CD4-positive, alpha-beta T cell treated with Interleukin-6 for 4 hours (primary cell): Measurements from ENCODE around the gene XPOT.
"Not testable (repeated sequence)": the region's sequence is repeated elsewhere in the genome, so short reads cannot be mapped to it uniquely, and the experiment has no call there.

ENCODE experiments used
- DNase-seq: peaks from one replicate; pipeline ENCODE4 v3.0.0-alpha.2; 2020; ENCODE audit warnings: mixed read lengths

The XPOT gene, protein sequence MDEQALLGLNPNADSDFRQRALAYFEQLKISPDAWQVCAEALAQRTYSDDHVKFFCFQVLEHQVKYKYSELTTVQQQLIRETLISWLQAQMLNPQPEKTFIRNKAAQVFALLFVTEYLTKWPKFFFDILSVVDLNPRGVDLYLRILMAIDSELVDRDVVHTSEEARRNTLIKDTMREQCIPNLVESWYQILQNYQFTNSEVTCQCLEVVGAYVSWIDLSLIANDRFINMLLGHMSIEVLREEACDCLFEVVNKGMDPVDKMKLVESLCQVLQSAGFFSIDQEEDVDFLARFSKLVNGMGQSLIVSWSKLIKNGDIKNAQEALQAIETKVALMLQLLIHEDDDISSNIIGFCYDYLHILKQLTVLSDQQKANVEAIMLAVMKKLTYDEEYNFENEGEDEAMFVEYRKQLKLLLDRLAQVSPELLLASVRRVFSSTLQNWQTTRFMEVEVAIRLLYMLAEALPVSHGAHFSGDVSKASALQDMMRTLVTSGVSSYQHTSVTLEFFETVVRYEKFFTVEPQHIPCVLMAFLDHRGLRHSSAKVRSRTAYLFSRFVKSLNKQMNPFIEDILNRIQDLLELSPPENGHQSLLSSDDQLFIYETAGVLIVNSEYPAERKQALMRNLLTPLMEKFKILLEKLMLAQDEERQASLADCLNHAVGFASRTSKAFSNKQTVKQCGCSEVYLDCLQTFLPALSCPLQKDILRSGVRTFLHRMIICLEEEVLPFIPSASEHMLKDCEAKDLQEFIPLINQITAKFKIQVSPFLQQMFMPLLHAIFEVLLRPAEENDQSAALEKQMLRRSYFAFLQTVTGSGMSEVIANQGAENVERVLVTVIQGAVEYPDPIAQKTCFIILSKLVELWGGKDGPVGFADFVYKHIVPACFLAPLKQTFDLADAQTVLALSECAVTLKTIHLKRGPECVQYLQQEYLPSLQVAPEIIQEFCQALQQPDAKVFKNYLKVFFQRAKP

DNA sequence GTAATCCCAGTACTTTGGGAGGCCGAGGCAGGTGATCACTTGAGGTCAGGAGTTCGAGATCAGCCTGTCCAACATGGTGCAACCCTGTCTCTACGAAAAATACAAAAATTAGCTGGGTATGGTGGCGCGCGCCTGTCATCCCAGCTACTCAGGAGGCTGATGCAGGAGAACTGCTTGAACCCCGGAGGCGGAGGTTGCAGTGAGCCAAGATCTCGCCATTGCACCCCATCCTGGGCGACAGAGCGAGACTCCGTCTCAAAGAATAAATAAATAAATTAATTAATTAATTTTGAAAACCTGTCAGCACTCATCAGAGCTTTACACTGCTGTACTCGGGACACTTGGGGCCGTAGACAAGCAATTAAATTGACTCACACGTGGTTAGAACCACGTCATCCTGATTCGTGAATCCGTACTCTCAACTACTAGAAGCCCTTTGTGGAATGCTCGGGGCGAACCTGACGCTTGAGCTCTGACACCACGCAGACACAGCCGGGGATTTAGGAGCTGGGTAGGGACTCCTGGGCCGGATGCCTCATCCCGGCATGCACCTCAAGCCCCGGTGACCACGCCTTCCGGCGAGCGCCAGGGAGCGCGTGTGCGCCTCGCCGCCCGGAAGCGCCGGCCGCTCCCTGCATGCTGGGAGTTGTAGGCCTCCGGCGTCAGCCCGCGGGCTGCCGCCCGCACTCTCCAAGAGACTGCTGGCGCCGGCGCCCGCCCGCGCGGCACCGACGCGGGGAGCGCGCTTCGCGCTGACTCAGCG lies at the start of gene XPOT:
XPOT (plus strand) TSS at position 686 of the 763 bp plus-strand sequence. CDS start 5,644 bp downstream, outside the sequence.
- peak; percentile 96 for DNase-seq

DNA sequence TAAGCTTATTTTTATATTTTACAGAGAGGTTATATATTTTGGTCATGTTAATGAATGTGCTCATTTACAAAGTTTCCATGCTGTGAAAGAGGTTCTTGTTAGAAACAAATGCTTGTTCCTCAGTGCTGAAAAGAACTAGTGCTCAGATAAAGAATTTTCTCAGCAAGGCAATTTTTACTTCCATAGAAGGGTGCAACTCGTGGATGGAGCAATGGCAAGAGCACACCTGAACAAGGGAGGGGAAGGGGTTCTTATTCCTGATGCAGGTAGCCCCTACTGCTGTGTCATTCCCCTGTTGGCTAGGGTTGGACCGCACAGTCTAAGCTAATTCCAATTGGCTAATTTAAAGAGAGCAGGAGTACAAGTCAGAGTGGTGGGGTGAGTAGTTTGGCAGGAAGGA lies 48.0 kb upstream of the XPOT start:
- DNase-seq: not testable (repeated sequence)

DNA sequence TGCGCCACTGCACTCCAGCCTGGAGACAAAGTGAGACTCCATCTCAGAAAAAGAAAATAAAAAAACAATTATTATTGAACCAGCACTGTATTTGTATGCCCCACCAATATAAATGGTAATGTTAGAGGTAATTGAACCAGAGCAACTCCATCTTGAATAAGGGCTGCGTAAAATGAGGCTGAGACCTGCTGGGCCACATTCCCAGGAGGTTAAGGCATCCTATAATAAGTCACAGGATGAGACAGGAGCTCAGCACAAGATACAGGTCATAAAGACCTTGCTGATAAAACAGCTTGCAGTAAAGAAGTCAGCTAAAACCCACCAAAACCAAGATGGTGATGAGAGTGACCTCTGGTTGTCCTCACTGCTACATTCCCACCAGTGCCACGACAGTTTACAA lies 43.0 kb upstream of the XPOT start:
- not testable (repeated sequence) for DNase-seq

DNA sequence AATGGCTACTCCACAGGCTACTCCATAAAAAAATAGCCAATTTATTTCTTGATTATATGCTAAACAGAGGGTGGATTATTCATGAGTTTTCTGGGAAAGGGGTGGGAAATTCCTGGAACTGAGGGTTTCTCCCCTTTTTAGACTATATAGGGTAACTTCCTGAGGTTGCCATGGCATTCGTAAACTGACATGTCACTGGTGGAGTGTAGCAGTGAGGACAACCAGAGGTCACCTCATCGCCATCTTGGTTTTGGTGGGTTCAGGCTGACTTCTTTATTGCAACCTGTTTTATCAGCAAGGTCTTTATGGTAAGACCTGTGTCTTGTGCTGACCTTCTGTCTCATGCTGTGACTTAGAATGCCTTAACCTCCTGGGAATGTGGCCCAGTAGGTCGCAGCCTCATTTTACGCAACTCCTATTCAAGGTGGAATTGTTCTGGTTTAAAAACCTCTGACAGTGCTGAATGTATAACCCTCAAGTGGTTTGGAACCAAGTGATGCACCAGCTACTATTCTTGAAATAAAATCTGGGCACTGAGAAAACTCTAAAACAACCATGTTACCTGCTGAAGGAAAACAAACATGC lies 41.4 kb upstream of the XPOT start:
- no peak for DNase-seq

DNA sequence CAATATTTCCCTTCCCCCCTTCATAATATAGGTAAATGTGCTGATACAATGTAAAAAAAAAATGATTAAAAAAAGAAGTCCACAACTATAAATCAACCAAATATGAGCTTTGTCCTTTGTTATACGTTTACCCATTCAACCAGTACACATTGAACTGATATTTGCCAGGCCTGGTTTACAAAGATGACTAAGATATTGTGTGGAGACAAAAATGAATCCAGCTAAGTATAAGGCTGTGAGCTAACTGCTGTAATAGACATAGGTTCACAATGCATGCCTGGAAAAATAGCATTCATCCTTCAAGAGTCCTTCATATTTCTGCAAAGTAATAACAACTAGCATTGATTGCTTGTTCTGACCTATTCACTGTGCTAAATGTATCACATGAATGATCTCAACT lies 20.5 kb upstream of the XPOT start:
- DNase-seq: no peak

DNA sequence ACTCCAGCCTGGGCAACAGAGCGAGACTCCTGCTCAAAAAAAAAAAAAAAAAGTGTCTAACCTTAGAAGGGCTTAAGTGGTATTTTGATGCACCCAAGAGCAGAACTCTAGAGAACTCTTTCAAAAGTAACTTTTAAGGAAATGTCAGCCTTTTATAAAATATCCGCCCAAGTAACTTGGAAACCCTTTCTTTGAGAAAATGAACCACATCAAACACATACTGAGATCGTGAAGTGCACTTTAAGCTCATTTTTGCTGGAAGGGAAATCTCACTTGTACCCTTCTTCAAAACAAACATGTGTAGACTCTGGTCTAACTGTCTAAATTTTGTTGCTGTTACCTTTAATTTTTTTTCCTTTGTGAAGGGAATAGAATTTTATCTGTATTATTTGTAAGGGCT lies 19.2 kb upstream of the XPOT start:
- peak; percentile 14 for DNase-seq

DNA sequence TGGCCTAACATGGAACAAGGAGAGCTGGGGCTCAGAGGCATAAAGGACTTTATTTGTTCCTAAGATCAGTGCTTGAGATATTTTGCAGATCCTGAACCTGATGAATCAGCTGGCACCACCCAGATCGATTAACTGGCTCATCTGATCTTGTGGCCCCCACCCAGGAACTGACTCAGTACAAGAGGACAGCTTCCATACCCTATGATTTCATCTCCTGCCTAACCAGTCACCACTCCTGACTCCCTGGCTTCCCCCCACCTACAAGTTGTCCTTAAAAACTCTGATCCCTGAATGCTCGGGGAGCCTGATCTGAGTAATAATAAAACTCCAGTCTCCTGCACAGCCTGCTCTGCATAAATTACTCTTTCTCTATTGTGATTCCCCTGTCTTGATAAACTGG lies 18.7 kb upstream of the XPOT start:
- peak; percentile 35 for DNase-seq

DNA sequence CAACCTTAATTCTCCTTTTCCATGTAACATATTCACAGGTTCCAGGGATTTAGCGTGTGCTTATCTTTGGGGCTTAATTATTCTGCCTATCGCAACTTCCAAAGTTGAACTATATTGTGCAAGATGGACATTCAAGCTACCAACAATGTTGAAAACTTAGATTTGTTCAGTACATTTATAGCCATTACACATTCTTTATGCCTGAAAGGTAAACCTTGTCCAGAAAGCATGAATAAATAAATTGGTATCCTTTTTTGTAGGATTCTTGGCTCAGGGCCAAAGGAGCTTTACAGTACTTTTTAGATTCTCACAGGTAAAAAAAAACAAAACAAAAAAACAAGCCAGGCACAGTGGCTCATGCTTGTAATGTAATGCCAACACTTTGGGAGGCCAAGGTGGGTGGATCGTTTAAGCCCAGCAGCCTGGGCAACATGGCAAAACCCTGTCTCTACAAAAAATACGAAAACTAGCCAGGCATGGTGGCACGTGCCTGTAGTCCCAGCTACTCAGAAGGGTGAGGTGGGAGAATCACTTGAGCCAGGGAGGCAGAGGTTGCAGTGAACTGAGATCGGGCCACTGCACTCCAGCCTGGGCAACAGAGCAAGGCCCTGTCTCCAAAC lies 16.9 kb upstream of the XPOT start:
- DNase-seq: no peak

DNA sequence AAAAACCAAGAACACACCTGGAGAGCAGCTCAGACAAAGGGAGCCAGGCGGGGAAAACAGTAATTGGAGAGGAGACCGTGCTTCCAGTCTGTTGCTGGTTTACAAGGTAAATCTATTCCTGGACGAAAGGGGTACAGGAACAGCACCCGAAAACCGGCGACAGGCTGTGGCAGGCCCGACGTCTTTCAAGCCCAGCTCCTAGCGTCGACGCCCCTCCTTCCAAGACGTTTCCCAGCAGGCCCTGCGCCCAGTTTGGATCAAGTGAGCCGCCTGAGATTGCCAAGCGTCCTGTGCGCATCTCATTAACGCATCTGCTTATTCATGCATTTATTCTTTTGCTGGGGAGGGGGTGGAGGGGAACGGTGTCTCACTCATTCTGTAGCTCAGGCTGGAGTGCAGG lies 15.0 kb upstream of the XPOT start:
- DNase-seq: no peak

DNA sequence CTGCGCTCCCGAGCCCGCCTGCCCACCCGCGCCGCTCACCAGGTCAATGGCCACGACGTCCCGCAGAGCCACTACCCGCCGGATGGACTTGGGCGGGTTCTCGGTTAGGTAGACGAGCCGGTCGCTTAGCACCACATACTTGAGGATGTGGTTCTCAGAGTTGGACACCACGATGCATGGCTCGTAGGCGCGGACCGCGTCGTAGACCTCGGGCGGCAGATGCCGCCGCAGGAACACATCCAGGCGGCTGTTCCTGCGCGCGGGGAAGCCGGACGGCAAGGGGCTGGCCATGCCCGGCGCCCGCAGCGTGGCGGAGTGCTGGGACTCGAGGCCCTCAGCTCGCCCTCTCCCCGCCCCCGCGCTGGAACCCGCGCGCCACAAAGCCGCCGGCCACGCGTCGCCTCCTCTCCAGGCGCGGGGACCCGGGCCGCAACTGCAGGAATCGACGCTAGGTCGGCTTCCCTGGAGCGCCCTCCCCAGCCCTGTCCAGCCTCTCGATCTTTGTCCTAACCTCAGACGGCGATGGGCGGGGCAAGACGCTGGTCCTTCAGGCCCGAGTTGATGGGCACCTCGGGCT lies 13.8 kb upstream of the XPOT start, which contains the start of gene C12orf56:
C12orf56 (minus strand) TSS at position 484 of the 577 bp plus-strand sequence; CDS start at position 291, 193 bp downstream.
- peak; percentile 45 for DNase-seq

DNA sequence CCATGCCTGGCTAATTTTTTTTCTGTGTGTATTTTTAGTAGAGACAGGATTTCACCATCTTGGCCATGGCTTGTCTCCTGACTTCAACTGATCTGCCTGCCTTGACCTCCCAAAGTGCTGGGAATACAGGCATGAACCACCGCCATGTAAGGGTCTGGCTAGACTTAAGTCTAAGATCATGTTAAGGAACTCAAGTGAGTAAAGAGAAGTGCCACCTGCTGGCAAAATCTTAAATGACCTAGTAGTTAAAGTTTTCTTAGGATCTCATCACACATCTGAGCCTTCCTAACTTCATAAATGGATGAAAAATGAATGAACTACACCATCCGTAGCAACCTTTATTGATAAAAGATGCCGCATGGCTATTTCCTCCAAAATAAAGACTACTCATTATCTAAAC lies 12.0 kb upstream of the XPOT start:
- peak; percentile 42 for DNase-seq

DNA sequence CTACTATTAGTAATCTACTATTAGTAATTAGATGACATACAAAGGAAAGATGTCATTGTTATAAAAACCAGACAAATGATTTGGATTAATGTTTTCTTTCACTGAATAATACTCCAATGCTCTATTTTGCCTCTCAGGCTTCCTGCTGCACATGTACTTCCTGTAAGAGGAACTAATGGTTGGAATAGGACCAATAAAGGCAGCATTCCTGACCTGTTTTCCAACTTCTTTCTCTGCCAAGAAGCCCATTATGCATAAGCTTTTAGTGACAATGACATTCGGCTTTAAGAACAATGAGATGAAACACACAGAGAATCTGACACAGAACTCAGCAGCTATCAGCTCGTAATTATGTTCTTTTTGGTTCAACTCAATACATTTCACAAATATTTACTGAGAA lies 8.5 kb upstream of the XPOT start:
- no peak for DNase-seq

DNA sequence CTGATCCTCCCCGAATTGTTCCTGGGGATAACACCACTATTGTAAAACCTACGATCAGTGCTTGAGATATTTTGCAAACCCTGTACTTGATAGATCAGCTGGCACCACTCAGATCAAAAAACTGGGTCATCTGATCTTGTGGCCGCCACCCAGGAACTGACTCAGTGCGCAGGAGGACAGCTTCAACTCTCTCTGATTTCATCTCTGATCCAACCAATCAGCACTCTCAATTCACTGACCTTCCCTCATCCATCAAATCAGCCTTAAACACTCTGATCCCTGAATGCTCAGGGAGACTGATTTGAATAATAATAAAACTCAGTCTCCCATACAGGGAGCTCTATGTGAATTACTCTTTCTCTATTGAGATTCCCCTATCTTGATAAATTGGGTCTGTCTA lies 4.2 kb upstream of the XPOT start:
- peak; percentile 49 for DNase-seq

DNA sequence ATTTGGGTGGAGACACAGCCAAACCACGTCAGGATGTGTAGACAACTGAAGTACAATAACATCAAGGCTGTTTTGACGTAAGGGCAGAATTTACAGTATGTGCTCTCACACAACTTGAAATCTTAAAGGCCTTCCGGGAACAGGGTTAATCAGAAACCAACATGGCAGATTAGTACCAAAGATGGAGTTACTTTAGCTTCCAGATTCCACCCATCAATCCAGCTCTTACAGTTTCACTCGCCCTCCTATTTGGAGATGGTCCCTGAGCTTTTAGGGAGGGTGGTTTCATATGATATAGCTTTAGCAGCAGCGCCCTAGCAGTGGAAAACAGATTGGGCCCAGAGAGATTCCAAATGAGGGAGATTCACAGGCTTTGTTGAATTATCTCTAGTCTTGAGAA lies 2.0 kb upstream of the XPOT start:
- no peak for DNase-seq

DNA sequence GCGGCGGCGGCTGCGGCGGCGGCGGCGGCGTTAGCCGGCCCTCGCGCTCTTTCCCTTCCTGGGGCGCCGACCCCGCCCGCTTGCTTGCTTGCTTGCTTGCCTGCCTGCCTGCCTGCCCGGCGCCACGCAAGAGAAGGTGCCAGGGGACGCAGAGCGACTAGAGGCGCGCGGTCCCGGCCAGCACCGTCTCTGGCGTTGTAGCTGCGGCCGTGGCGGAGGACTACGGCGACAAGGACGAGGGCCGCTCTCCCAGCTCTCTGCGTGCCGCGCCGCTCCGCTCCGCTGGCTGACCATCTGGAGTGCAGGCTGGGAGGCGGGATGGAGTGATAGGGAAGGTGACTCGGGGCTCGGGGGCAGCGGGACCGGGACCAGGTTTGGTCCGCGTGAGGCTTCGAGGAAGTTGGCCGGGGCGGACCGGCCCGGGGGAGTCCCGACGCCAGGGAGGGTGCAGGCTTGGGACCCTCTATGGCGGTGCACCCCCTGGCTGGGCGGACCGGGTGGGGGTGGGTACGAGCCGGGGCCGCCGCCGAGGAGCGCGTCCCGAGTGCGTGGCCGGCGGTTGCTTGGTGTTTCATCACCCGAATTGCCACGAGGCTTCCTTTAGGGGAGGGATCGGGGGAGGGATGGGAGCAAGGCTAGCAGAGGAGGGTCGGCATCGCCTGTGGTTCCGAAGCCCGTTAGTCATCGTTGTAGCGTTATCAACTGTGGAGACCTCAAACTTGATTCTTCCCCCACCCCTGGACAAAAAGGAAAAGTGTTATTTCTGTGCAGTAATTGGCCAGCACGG lies 471 bp downstream of the XPOT start:
- DNase-seq: peak; percentile 66

DNA sequence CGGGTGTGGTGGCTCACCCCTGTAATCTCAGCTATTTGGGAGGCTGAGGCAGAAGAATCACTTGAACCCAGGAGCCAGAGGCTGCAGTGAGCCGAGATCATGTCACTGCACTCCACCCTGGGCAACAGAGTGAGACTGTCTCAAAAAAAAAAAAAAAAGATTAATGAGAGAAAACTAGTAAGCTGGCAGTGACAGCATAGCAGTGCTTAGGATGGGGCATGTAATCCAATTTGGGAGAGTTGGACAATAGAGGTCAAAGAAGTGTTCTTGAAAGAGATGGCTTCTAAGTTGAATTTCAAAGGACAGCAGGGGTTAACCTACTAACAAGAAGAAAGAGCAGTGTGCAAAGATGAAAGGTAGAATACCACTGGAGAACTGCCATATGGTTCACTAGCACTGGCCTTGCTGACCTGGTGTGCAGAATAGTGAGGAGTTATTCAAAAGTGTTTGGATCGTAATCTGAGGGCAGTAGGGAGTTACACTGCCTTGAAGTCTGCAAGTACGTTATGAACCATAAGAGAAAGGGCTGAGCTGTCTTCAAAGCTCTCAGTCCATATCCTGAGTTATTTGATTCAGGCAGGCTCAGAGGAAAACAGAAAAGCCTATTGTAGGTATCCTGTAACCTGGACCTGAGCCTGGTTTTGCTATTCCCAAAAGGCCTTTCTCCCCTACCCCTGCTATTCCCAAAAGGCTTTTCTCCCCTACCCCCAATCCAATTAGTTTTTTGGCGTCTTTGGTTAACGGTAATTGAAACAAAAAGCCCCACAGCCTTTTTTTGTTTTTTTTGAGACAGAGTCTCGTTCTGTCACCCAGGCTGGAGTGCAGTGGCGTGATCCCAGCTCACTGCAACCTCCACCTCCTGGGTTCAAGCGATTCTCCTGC lies 3.4 kb downstream of the XPOT start:
- DNase-seq: no peak

DNA sequence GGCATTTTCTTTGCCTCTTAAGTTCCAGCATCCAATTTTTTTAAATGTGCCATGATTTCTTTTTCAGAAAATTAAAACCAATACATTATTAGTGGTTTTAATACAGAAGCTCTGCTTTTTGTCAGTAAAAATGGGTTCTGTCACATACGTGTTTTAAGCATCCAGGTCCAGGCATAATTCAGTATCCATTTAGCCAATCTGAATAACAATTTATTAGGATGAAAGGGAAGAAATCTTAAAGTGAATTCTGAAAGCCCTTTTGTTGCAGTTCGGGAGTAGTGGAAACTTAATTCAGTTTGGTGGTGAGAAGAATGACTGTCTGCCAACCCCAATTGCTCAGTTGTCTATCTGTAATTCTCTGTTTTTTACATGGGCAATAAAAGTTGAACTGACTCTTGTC lies 7.2 kb downstream of the XPOT start:
- DNase-seq: no peak

DNA sequence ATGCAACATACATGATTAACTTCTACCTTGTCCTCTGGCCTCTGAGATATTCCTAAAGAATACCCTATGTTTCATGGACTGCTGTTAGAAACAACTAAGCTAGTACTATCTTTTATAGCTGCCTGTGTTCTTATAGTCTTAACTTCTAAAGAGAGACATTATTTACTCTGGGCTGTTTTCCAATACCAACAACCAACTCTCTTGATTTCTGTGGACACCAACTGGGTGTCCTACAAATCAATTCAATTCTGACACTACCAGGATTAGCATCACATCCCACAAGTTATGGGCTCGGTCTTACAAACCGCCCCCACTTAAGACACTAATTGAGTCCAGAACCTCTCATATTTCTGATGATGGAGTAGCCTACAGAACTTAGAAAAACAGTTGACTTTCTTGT lies 8.3 kb downstream of the XPOT start:
- DNase-seq: no peak

DNA sequence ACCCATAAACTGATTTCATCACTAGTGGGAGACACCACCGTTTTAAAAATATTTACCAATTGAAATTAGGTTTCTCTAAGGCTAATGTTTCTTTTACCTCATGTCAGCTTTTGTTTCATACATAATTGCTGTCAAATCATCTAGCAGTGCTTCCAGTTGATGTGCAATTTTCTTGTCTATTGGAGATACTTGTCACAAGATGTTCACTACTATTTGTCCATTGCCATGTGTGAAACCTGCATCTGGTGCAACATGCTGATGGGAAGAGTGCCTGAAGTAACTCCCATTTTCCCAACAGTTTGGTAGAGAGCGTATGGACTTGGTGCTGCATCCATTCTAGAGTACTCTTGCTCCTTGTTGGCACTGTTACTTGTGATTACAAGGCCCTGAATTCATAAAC lies 9.7 kb downstream of the XPOT start:
- no peak for DNase-seq

DNA sequence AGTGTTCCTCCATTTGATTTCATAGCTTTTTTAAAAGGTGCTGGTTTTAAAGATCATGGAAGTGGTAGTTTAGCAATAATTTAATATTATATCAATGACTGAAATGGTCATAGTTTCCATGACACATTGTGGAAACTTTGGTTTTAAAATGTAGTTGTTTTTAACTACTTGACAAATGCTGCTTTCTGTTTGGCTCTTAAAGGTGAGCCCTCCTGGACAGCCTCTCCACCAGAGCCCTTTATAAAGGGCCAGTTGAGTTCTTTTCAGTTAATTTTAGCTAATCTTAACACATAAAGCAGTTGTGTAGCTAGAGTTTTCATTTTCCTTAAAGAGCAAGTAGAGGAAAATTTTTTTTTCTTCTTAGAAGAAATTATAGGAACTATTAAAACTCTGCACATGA lies 14.0 kb downstream of the XPOT start:
- DNase-seq: no peak
